HG03575 (cell line): ENCODE data around the gene MED14.
A peak's percentile ranks its signal among the peaks of the same experiment; 100 is the strongest.

Experiments
- ATAC-seq: cut with Tn5 transposase; IDR thresholded peaks from one replicate; pipeline ENCODE4 v1.9.1; 2021; ENCODE audit not compliant: unreplicated experiment, insufficient number of reproducible peaks, low FRiP score; ENCODE audit errors: extremely low read depth

MED14 gene

GRCh38 chrX:40684092-40684491 is 51.2 kb downstream of the MED14 start:
- no peak for ATAC-seq

- ATAC-seq: no peak
Observed at GRCh38 chrX:40683245-40683644, 52.1 kb downstream of the MED14 start.

- ATAC-seq: no peak
Observed at GRCh38 chrX:40671126-40671525, 64.2 kb downstream of the MED14 start.

GRCh38 chrX:40663880-40664630 is 71.3 kb downstream of the MED14 start:
- ATAC-seq: no peak

- no peak for ATAC-seq
Observed at GRCh38 chrX:40663078-40663740, 72.1 kb downstream of the MED14 start.

- no peak for ATAC-seq
Observed at GRCh38 chrX:40661489-40661888, 73.9 kb downstream of the MED14 start.

- no peak for ATAC-seq
Observed at GRCh38 chrX:40660381-40660780, 75.0 kb downstream of the MED14 start.

- ATAC-seq: no peak
Observed at GRCh38 chrX:40653535-40653934, 81.8 kb downstream of the MED14 start.

- ATAC-seq: no peak
Observed at GRCh38 chrX:40652664-40653063, 82.7 kb downstream of the MED14 start.

GRCh38 chrX:40651620-40652223 is 83.6 kb downstream of the MED14 start:
- ATAC-seq: no peak

GRCh38 chrX:40647307-40648197 is 87.8 kb downstream of the MED14 start, which contains the start of gene CXorf38:
Gene CXorf38 (minus strand): TSS chrX:40647561. CDS start chrX:40647520, 41 bp downstream.
- peak; percentile 30 for ATAC-seq

GRCh38 chrX:40646489-40647306 is 88.6 kb downstream of the MED14 start:
- no peak for ATAC-seq

GRCh38 chrX:40644821-40645358 is 90.5 kb downstream of the MED14 start:
- ATAC-seq: no peak

- ATAC-seq: no peak
Observed at GRCh38 chrX:40644176-40644575, 91.2 kb downstream of the MED14 start.

GRCh38 chrX:40637687-40638086 is 97.7 kb downstream of the MED14 start:
- ATAC-seq: no peak

GRCh38 chrX:40632199-40632598 is 103.1 kb downstream of the MED14 start:
- no peak for ATAC-seq

- no peak for ATAC-seq
Observed at GRCh38 chrX:40628506-40628905, 106.8 kb downstream of the MED14 start.

GRCh38 chrX:40625294-40625693 is 110.0 kb downstream of the MED14 start:
- ATAC-seq: no peak
